ENCODE results near the gene NOXA1.

- TF ChIP-seq CTCF (IDR thresholded peaks at IDR 0.05) (no peak), POLR2AphosphoS5 (IDR thresholded peaks at IDR 0.05) (no peak)
Observed at GRCh38 chr9:137417161-137418021, 5.8 kb upstream of the NOXA1 start.

All from suprapubic skin (tissue), 3 donors.